Measurements from ENCODE around the gene FAM124B.

Gene FAM124B

GRCh38 chr2:224363281-224363680, 38.6 kb downstream of the FAM124B start:
- no peak for TF ChIP-seq FOXP2 (optimal IDR thresholded peaks at IDR 0.05; ENCODE audit: control extremely low read depth, extremely low read length, insufficient read depth)
- TF ChIP-seq POLR2AphosphoS5 (IDR thresholded peaks at IDR 0.05; ENCODE audit: borderline replicate concordance, low read depth, low read length): no peak
- no peak for TF ChIP-seq EZH2 (IDR thresholded peaks at IDR 0.05)
- no peak overlapping the region for H3K4me3 ChIP-seq
- no peaks in the 10 kb centered on the region for H3K36me3 ChIP-seq (ENCODE audit: insufficient read depth, low read length)
- no peak overlapping the region for H3K9ac ChIP-seq (ENCODE audit: insufficient read length)
- no peaks in the 10 kb centered on the region for H3K9me3 ChIP-seq (ENCODE audit: low read depth, low read length)
- DNase-seq (ENCODE audit: low read depth, low spot score): no peak
- no peak overlapping the region for H3K27ac ChIP-seq

GRCh38 chr2:224362094-224362493, 39.8 kb downstream of the FAM124B start:
- H3K36me3 ChIP-seq (ENCODE audit: insufficient read depth, low read length): no peaks in the 10 kb centered on the region
- H3K9me3 ChIP-seq (ENCODE audit: low read depth, low read length): no peaks in the 10 kb centered on the region
- TF ChIP-seq POLR2AphosphoS5 (IDR thresholded peaks at IDR 0.05; ENCODE audit: borderline replicate concordance, low read depth, low read length) (no peak), EZH2 (IDR thresholded peaks at IDR 0.05) (no peak), FOXP2 (optimal IDR thresholded peaks at IDR 0.05; ENCODE audit: control extremely low read depth, extremely low read length, insufficient read depth) (no peak)
- no peak for DNase-seq (ENCODE audit: low read depth, low spot score)
- H3K4me3 ChIP-seq: no peak overlapping the region
- H3K27ac ChIP-seq: no peak overlapping the region
- no peak overlapping the region for H3K9ac ChIP-seq (ENCODE audit: insufficient read length)

DNA sequence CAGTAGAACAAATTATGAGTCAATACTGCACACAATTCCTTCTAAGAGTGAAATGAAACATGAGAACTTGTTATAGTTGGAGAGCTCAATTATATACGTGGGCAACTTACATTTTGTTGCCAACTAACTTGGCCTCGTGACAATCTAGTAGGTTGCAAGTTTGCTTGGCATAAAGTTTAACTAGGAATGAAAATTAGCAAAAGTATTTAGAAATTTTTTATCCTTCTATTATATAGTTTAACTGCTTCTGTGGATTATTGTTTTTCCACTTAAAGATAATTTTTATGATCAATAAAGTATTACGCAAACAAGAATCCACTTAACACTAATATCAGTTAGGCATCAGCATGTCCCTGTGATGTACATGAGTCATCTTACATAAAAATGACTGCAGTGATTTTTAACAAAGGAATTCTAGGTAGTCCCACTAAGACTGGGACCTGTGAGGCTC, 41.1 kb downstream of the FAM124B start:
- no peak overlapping the region for H3K27ac ChIP-seq
- DNase-seq (ENCODE audit: low read depth, low spot score): no peak
- no peak for TF ChIP-seq EZH2 (IDR thresholded peaks at IDR 0.05)
- TF ChIP-seq FOXP2 (optimal IDR thresholded peaks at IDR 0.05; ENCODE audit: control extremely low read depth, extremely low read length, insufficient read depth): no peak
- no peak for TF ChIP-seq POLR2AphosphoS5 (IDR thresholded peaks at IDR 0.05; ENCODE audit: borderline replicate concordance, low read depth, low read length)
- H3K9ac ChIP-seq (ENCODE audit: insufficient read length): no peak overlapping the region
- H3K9me3 ChIP-seq (ENCODE audit: low read depth, low read length): no peaks in the 10 kb centered on the region
- no peaks in the 10 kb centered on the region for H3K36me3 ChIP-seq (ENCODE audit: insufficient read depth, low read length)
- H3K4me3 ChIP-seq: no peak overlapping the region

- Histone ChIP-seq H3K27ac (no peak overlapping the region), H3K9me3 (ENCODE audit: low read depth, low read length) (no peaks in the 10 kb centered on the region), H3K4me3 (no peak overlapping the region), H3K9ac (ENCODE audit: insufficient read length) (no peak overlapping the region), H3K36me3 (ENCODE audit: insufficient read depth, low read length) (no peaks in the 10 kb centered on the region)
- TF ChIP-seq FOXP2 (optimal IDR thresholded peaks at IDR 0.05; ENCODE audit: control extremely low read depth, extremely low read length, insufficient read depth) (no peak), POLR2AphosphoS5 (IDR thresholded peaks at IDR 0.05; ENCODE audit: borderline replicate concordance, low read depth, low read length) (no peak), EZH2 (IDR thresholded peaks at IDR 0.05) (no peak)
- no peak for DNase-seq (ENCODE audit: low read depth, low spot score)
Observed at GRCh38 chr2:224359569-224359968, 42.3 kb downstream of the FAM124B start.

DNA sequence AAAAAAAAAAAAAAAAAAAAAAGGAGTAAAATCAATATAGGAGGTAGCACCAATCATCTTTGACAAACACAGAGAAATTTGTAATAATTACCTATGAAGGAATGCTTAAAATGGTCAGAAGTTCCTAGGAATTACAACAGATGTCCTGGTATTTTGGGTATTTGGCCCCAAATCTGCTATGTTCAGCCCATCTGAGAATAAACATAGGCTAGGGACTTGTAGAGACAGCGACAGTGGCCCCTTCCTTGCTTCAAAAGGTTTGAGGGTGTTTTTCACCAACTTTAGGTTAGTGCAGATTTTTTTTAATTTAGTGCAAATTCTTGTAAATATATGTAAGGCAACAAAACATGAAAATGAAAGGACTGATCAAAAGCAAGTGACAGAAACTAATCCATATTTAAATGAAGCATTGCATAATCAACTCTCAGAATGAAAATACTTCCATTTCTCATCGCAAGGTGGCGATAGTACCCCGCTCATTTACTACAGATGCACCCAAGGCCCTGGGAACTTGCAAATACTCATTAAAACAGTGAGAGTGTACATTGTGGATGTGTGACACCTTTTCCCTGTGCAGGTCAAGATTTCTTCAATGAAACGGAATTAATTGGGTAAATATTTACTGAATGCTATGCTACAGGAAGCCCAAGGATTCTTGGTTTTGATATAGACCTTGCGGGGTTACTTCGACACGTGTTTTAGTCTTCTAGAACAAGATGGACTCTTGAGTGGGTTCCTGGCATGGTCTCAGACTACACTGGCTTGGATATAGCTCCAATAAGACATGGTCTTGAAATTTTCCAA, 44.6 kb downstream of the FAM124B start:
- H3K36me3 ChIP-seq (ENCODE audit: insufficient read depth, low read length): no peaks in the 10 kb centered on the region
- peak; percentile 74 for DNase-seq (ENCODE audit: low read depth, low spot score)
- no peak overlapping the region for H3K27ac ChIP-seq

DNA sequence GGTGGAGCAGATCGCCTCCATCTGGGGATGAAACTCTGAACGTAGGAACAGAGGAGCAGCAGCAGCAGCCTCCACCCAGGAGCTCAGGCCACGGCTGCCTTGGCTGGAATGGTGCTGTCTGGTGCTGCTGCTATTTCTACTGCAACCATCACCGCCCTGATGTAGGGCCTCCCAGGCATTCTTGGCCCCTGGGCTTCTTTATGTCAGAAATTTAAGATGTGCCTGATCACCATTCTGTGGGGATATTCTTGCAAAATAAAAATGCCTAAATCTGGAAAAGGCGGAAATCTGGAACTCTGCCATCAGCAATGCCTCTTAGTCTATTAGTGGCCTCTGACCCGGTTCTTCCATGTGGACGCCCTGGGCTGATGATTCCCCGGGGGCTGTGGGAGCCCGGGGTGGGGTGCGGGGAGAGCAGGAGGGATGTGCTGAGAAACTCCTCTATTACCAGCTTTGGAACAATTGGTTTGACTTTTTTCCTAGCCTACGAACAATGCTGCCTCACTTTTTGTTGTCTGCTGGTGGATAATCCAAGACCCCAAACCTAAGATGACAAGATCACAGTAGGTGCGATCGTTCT, 47.2 kb downstream of the FAM124B start:
- TF ChIP-seq EZH2 (IDR thresholded peaks at IDR 0.05): no peak
- no peak for TF ChIP-seq FOXP2 (optimal IDR thresholded peaks at IDR 0.05; ENCODE audit: control extremely low read depth, extremely low read length, insufficient read depth)
- no peak for TF ChIP-seq POLR2AphosphoS5 (IDR thresholded peaks at IDR 0.05; ENCODE audit: borderline replicate concordance, low read depth, low read length)
- no peaks in the 10 kb centered on the region for H3K9me3 ChIP-seq (ENCODE audit: low read depth, low read length)
- H3K9ac ChIP-seq (ENCODE audit: insufficient read length): no peak overlapping the region
- H3K4me3 ChIP-seq: no peak overlapping the region
- no peaks in the 10 kb centered on the region for H3K36me3 ChIP-seq (ENCODE audit: insufficient read depth, low read length)
- H3K27ac ChIP-seq: no peak overlapping the region
- DNase-seq (ENCODE audit: low read depth, low spot score): no peak

More for the DNA sequence above, 44.6 kb downstream of the FAM124B start:
- no peak overlapping the region for H3K9ac ChIP-seq (ENCODE audit: insufficient read length)
- no peaks in the 10 kb centered on the region for H3K9me3 ChIP-seq (ENCODE audit: low read depth, low read length)
- no peak overlapping the region for H3K4me3 ChIP-seq
- no peak for TF ChIP-seq FOXP2 (optimal IDR thresholded peaks at IDR 0.05; ENCODE audit: control extremely low read depth, extremely low read length, insufficient read depth)

- no peak overlapping the region for H3K9ac ChIP-seq (ENCODE audit: insufficient read length)
- H3K36me3 ChIP-seq (ENCODE audit: insufficient read depth, low read length): no peaks in the 10 kb centered on the region
- H3K27ac ChIP-seq: no peak overlapping the region
- H3K9me3 ChIP-seq (ENCODE audit: low read depth, low read length): no peaks in the 10 kb centered on the region
- no peak overlapping the region for H3K4me3 ChIP-seq
- TF ChIP-seq FOXP2 (optimal IDR thresholded peaks at IDR 0.05; ENCODE audit: control extremely low read depth, extremely low read length, insufficient read depth) (no peak), POLR2AphosphoS5 (IDR thresholded peaks at IDR 0.05; ENCODE audit: borderline replicate concordance, low read depth, low read length) (no peak), EZH2 (IDR thresholded peaks at IDR 0.05) (no peak)
- DNase-seq (ENCODE audit: low read depth, low spot score): no peak
Observed at GRCh38 chr2:224350703-224351102, 51.2 kb downstream of the FAM124B start.

GRCh38 chr2:224349396-224349795, 52.5 kb downstream of the FAM124B start:
- DNase-seq (ENCODE audit: low read depth, low spot score): no peak
- Histone ChIP-seq H3K4me3 (no peak overlapping the region), H3K36me3 (ENCODE audit: insufficient read depth, low read length) (no peaks in the 10 kb centered on the region), H3K9me3 (ENCODE audit: low read depth, low read length) (no peaks in the 10 kb centered on the region), H3K9ac (ENCODE audit: insufficient read length) (no peak overlapping the region), H3K27ac (no peak overlapping the region)
- TF ChIP-seq EZH2 (IDR thresholded peaks at IDR 0.05): no peak
- TF ChIP-seq FOXP2 (optimal IDR thresholded peaks at IDR 0.05; ENCODE audit: control extremely low read depth, extremely low read length, insufficient read depth): no peak
- TF ChIP-seq POLR2AphosphoS5 (IDR thresholded peaks at IDR 0.05; ENCODE audit: borderline replicate concordance, low read depth, low read length): no peak
